ENCODE results near the gene FBXO48. TPM values are rescaled to one million over a fixed set of nuclear protein-coding genes. Genes with fewer than 3 reads are reported as not detected.

Gene FBXO48
- total and polyA plus RNA-seq, 2 of the 8 experiments (the other 6 are each of a cell fraction or from before 2014, with no cell fraction given), result 1.1 to 1.5 TPM

- TF ChIP-seq CHD7 (IDR thresholded peaks at IDR 0.05; ENCODE audit: insufficient replicate concordance, low read length) (no peak), SUZ12 (IDR thresholded peaks at IDR 0.05; ENCODE audit: low read length) (no peak), E2F6 (IDR thresholded peaks at IDR 0.05) (no peak), ASH2L (IDR thresholded peaks at IDR 0.05; ENCODE audit: low read length) (no peak)
Measured at GRCh38 chr2:68466361-68466777, 725 bp downstream of the FBXO48 start (continued).
